Fibroblast of skin of abdomen (primary cell): ENCODE results near the gene VRTN.
A peak's percentile ranks its signal among the peaks of the same experiment; 100 is the strongest.
"Not testable (repeated sequence)": the region's sequence is repeated elsewhere in the genome, so short reads cannot be mapped to it uniquely, and the experiment has no call there.

Source experiments
- DNase-seq: peaks from one replicate; pipeline ENCODE4 v3.0.0-alpha.2; 2013

Gene VRTN

DNA sequence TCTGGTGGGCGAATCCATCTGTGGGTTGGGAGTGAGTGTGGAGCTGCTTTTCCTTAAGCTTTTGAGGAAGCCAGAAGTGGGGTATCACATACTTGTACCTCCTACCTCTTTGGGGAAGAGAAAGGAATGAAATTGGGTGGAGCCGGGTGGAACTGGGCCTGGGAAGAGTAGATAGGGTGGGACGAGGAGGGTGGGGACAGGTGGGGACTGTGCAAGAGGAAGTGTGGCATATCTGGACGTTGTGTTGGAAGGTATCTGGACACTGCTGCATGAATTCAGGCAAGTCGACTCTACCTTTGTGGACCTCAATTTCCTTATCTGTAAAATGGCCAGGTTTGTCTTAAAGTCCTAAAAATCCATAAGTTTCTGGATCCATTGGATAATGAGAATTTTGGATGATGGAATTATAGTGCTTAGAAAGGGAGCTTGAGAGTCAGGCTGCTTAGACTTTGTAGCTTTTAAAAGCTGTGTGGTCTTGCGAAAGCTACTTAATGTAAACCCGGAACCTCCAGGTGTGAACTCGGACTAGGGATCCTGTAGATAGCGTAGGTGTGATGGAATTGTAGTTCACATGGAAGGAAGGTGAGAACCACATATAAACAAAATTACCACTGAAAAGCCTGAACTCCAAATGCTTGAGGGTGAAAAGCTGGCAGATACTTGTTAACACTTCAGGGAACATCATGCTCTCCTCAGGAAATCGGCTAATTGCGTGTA lies 2.1 kb downstream of the VRTN start:
- no peak for DNase-seq

DNA sequence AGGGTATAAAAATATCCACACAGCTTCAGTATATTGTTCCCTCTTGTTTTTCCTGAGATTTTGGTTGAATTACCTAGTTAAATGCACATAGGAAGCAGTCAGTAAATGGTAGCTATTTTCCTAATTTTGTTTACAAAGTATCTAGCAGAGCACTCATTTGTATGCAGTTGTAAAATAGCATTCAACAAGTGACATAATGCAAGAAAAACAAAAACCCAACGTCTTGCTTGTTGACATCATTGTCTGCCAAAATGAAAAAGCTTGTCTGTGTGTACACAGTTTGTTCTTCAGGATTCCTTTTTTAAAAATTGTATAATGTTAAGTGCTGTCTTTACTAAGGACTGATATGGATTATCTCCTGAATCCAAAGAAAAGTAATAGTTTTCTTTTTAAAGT lies 2.7 kb downstream of the VRTN start:
- DNase-seq: no peak

DNA sequence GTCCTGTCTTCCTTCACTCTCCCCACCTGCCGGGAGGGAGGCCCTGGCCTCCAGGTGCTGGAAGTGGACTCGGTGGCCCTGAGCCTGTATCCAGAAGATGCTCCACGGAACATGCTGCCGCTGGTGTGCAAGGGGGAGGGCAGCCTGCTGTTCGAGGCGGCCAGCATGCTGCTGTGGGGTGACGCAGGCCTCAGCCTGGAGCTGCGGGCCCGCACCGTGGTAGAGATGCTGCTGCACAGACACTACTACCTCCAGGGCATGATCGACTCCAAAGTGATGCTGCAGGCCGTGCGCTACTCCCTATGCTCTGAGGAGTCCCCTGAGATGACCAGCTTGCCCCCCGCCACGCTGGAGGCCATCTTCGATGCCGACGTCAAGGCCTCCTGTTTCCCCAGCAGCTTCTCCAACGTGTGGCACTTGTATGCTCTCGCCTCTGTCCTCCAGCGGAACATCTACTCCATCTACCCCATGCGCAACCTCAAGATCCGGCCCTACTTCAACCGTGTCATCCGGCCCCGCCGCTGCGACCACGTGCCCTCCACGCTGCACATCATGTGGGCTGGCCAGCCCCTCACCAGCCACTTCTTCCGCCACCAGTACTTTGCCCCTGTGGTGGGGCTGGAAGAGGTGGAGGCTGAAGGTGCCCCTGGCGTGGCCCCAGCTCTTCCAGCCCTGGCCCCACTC lies 8.8 kb downstream of the VRTN start:
- no peak for DNase-seq

DNA sequence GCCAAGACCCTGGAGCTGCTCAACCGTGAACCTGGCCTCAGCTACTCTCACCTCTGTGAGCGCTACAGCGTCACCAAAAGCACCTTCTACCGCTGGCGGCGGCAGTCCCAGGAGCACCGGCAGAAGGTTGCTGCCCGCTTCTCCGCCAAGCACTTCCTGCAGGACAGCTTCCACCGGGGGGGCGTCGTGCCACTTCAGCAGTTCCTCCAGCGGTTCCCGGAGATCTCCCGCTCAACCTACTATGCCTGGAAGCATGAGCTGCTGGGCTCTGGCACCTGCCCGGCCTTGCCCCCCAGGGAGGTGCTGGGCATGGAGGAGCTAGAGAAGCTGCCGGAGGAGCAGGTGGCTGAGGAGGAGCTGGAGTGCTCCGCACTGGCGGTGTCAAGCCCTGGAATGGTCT lies 9.3 kb downstream of the VRTN start:
- DNase-seq: no peak

DNA sequence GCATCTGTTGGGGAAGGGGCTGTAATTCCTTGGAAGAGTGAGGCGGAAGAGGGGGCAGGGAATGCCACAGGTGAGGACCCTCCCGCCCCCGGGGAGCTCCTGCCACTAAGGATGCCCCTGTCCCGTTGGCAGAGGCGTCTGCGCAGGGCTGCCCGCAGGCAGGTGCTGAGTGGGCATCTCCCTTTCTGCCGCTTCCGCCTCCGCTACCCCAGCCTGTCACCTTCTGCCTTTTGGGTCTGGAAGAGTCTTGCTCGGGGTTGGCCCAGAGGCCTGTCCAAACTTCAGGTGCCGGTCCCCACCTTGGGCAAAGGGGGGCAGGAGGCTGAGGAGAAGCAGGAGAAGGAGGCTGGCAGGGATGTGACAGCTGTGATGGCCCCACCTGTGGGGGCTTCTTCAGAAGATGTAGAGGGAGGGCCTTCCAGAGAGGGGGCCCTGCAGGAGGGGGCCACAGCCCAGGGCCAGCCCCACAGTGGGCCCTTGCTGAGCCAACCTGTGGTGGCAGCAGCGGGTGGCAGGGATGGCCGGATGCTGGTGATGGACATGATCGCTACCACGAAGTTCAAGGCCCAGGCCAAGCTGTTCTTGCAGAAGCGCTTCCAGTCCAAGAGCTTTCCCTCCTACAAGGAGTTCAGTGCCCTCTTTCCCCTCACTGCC lies 10.0 kb downstream of the VRTN start:
- DNase-seq: no peak

DNA sequence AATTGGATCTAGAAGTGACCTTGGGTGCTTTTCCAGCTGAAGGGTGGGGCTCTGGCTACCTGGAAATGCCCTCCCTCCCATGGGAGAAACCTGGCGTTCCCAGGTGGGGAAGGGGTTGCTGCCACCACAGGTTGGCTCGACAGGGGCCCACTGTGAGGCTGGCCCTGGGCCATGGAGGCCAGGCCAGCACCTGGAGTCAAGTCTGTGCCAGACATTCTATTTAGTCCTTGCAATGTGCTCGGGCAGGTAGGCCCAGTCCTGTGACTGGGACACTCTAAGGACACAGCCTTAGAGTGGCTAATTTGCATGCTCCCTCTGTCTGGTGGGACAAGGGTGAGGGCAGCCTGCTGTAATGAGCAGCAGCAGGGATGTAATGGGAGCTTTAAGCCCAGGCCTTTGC lies 11.9 kb downstream of the VRTN start:
- no peak for DNase-seq

DNA sequence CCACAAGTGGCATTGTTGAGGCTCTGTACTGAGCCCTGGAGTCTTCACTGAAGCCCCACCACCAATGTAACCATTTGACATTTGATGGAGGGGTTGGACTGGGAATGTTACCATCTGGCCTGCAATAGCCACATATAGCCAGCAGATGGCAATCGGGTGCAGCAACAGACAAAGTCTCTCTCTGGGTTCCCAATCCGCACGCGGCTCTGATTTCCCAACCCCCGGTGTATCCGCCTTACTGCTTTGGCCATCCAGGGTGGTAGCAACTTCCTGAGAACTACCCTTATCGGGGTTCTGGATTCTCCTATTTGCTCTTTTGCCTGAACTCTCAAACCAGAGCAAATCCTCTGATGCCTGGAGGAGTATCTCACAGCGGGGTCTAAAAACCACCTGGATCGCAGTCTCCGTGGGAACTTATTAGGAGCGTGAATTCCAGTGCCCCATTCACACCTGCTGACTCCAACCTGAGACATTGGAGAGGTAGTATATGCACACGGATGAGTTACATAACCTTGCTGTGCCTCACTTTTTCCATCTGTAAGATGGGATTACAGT lies 14.2 kb downstream of the VRTN start:
- DNase-seq: peak; percentile 72

DNA sequence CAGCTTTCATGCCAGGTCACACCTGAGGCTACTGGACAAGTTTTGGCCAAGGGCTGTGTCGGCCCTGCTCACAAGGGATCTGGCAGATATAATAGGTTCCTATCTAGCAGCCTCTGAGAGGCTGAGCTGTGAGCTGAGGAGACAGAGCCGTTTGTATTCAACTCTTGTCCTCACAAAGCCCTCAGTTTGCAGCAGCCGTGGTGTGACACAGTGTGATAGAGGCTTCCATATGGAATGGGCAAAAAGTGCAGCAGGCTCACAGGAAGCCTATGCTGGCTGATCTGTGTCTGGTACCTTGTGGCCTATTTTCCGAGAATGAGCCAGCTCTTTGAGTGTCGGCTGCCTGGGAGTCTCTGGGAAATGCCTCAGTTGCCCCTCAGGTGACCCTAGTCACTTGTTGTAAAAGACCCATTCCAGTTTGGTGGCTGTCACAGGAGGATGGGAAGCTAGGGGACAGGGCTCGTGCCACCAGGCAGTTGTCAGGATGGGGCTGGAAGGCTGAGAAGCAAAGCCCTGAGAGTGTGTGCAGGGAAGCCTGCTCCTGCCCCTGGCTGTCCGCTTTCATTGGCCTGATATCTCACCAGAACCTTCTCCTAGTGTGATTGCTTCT lies 16.1 kb downstream of the VRTN start:
- no peak for DNase-seq

DNA sequence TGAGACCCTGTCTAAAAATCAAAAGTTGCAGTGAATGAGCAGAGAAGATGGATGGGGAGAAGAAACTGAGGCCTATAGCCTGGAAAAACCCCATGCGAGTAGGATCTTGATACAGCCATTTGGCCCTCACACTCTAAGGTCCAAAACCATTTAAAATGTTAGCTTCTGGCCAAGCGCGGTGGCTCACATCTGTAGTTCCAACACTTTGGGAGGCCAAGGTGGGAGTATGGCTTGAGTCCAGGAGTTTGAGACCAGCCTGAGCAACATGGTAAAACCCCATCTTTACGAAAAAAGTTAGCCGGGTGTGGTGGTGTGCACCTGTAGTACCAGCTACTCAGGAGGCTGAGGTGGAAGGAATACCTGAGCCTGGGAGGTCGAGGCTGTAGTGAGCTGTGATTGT lies 19.8 kb downstream of the VRTN start:
- no peak for DNase-seq

DNA sequence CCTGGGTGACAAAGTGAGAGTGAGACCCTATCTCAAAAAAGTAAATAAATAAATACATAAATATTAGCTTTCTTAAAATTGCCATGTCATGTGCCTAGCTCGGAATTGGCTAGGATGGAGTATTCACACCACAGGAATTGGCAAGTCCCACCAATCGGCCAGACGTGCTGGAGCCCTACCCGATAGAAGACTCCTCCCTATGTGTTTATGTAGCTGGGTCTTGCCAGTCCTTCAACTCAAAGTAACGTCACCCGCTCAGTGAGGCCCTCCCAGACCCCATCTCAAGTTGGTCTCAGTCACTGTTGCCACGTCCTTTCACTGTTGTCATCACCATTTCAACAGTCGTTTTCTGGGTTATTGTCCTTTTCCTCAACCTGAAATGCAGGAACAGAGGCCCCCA lies 20.2 kb downstream of the VRTN start:
- DNase-seq: no peak

DNA sequence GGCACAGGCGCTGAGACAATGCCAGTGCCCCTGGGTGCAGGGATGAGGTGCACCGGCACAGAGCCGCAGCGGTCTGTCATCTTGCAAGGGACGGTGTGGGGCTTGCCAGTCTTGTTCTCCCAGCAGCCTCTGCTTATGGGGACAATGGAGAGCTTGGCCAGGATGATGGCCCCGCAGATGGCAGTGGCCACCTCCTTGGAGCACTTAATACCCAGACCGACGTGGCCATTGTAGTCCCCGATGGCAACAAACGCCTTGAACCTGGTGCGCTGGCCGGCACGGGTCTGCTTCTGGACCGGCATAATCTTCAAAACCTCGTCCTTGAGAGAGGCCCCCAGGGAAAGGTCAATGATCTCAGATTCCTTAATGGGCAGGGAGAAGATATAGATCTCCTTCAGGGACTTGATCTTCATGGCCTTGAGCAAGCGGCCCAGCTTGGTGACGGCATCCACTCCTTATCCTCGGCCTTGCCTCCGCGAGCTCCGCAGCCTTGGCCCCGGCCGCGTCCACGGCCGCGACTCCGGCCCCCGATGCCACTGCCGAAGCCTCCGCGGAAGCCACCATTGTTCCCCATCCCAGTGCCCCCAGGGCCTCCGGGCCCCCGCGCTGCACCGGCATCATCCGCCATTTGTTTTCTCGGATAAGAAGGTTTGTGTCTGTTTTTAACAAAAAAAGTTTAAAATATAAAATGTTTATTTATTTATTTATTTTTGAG lies 29.9 kb downstream of the VRTN start:
- DNase-seq: no peak

DNA sequence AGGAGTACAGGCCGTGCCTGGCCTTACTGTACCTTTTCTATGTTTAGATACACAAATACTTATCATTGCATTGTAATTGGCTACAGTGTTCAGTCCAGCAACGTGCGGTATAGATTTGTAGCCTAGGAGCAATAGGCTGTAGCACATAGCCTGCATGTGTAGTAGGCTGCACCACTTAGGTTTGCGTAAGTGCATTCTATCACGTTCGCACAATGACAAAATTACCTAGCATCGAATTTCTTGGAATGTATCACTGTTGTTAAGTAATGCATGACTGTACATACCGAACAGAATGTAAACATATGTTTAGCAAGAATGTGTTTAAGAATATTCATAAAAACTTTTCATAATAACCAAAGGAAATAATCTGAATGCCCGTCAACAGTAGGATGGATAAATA lies 31.9 kb downstream of the VRTN start:
- DNase-seq: no peak

DNA sequence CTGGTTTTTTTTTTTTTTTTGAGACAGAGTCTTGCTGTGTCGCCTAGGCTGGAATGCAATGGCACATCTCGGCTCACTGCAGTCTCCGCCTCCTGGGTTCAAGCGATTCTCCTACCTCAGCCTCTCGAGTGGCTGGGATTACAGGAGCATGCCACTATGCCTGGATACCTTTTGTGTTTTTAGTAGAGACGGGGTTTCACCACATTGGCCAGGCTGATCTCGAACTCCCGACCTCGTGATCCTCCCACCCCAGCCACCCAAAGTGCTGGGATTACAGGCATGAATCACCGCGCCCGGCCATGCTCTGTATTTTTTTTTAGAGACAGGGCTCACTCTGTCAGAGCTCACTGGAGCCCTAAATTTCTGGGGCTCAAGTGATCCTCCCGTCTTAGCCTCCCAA lies 32.6 kb downstream of the VRTN start:
- DNase-seq: no peak

DNA sequence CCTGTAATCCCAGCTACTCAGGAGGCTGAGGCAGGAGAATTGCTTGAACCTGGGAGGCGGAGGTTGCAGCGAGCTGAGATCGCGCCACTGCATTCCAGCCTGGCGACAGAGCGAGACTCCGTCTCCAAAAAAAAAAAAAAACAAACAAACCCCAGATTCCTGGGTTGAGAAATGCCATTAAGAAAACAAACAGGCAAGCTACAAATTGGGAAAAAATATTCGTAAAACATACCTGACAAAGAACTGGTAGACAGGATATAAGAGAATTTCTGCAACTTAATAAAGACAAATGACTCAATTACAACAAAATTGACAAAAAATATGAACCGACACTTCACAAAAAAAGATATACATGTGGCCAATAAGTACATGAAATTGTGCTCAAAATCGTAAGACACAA lies 33.3 kb downstream of the VRTN start:
- DNase-seq: not testable (repeated sequence)

DNA sequence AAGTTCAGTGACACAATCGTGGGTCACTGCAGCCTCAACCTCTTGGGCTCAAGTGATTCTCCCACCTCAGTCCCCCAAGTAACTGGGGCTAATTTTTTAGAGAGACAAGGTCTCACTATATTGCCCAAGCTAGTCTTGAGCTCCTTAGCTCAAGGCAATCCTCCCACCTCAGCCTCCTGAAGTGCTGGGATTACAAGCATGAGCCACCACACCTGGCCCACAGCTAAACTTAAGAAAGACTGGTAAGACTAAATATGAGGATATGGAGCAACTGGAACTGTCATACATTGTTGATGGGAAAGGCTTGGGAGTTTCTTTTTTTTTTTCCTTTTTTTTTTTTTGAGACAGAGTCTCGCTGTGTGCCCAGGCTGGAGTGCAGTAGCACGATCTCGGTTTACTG lies 34.0 kb downstream of the VRTN start:
- no peak for DNase-seq

DNA sequence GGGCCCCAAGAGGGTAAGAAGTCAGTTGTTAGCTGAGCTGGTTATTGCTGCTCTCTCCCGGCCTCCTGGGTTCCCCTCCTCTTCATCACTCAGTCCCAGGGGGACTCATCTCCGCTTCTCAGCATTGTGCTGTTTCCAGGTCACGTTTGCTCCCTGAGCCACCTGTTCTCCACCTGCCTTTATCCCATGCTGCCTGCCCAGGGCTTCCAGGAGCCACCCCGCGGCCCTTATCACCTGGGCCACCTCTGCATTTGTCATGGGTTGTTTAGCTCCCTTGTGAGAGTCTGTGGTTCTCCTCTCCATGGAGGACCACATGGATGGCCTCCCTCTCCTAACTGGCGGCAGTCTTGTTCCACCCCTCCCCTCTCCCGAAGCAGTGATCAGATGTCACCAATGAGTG lies 41.7 kb downstream of the VRTN start:
- no peak for DNase-seq

DNA sequence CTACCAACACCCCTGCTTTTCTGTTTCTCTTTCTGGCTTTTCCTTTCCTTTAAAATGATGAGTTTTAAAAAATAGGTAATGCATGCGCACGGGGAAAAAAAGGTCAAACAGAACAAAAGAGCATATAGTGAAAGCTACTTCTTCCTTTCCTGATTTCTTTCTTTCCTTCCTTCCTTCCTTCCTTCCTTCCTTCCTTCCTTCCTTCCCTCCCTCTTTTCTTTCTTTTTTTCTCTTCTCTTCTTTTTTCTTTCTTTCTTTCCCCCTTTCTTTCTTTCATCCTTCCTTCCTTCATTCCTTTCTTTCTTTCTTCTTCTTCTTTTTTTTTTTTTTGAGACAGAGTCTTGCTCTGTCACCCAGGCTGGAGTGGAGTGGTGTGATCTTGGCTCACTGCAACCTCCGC lies 42.2 kb downstream of the VRTN start:
- DNase-seq: not testable (repeated sequence)

DNA sequence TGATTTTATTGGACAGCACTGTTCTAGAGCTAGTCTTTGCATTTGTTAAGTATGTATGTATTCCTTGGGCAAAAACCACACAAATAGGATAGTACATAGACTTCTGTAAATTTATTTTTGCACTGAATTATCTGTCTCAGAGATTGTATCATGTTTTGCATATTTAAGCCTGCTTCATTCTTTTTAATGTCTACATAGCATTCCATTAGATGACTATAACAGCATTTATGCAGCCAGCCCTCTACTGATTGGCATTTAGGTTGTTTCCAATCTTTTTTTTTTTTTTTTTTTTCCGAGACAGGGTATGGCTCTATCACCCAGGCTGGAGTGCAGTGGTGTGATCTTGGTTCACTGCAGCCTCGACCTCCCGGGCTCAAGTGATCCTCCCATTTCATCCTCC lies 43.2 kb downstream of the VRTN start:
- DNase-seq: no peak

DNA sequence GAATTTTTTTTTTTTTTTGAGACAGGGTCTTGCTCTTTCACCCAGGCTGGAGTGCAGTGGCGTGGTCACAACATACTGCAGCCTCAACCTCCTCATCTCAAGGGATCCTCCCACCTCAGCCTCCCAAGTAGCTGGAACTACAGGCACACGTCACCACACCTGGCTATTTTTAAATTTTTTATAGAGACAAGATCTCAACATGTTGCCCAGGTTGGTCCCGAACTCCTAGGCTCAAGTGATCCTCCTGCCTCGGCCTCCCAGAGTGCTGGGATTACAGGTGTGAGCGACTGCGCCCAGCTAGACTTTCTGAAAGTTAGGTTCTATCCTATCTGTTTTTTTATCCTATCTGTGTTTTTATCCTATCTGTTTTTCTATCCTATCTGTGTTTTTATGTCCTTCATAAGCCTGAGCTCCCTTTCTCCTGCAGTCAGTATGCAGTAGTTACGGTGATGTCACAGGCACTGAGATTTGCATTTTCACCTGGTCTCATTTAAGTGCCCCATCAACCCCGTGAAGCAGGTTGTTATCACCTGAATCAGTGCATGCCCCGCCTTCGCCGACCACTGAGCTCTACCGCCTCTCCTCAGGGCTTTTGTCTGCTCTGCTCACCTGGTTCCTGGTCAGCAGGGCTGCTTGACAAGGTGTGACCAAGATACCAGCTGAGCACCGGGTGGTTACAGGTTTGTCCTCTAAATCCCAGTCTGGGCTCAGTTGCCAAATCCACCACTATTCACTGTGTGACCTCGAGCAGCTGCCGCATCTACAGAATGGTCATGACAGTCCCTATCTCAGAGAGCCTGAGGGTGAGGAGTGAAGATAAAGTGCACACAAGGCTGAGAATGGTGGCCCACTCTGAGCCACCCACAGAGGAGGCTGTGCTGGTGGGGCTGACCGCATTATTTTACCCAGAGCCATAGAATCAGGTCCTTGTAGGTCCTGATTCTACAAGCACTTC lies 44.6 kb downstream of the VRTN start:
- no peak for DNase-seq

DNA sequence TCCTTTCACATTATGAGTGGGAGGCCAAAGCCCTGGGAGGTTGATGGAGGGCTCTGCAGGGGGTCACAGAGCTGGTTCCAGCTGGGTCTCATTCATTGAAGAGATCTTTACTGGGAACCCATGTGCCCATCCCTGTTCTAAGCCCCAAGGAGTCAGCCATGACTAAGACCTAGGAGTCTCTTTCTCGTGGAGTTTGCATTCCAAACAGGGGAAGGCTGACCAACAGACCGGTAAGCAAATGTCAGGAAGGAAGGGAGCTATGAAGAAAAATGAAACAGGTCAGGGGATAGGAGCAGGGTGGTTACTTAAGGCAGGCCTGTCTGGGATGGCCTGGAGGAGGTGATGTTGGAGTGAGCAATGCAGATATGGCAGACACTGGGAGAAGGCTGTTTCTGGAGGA lies 46.3 kb downstream of the VRTN start:
- DNase-seq: no peak

DNA sequence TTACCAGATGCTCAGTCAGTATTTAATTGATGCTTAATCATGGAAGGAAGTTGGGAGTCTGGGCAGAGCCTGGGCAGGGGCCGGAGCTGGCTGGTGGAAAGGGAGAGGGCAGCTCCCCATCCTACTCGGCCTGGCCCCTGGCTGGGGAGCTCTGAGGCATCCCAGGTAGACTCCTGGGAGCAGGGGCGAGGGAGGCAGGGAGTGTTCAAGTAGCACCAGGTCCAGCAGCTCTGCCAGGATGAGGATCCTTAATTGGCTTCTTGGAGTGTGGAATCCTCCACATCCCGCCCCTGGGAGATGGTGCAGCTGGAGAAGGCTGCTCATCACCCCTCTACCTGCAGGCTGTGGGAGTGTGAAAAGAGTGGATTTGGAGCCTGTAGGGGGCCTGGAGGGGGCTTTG lies 46.8 kb downstream of the VRTN start:
- DNase-seq: no peak
